ENCODE measurements around the gene AFF3.

AFF3 gene

DNA sequence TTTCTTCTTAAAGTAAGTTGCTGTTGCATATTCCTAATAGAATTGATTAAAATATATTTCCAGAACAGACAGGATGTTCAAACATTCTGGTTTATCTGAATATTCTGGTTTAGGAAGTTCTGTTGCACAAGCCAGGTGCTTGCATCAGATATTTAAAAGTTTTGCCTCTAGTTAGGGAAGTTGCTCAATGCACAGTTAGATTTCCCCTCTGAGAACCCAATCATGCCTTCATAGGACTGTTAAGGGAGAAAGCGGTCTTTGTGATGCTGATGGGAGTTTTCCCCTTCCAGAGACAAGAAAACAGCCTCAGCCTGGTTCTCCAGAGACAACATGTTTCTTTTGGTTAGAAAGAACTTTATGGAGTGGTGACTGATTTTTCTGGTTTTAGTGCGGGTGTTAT is 587.0 kb downstream of the AFF3 start:
- TF ChIP-seq ZBTB7A (IDR thresholded peaks at IDR 0.05; ENCODE audit: low read depth): no peak
- TF ChIP-seq EGR1 (IDR thresholded peaks at IDR 0.05): no peak
- no peak for TF ChIP-seq TEAD4 (IDR thresholded peaks at IDR 0.05)
- no peak for TF ChIP-seq NFIC (IDR thresholded peaks at IDR 0.05)
- TF ChIP-seq CEBPB (IDR thresholded peaks at IDR 0.05): no peak
- TF ChIP-seq, protein P1, sequence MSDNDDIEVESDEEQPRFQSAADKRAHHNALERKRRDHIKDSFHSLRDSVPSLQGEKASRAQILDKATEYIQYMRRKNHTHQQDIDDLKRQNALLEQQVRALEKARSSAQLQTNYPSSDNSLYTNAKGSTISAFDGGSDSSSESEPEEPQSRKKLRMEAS (IDR thresholded peaks at IDR 0.05): no peak
- TF ChIP-seq RAD21 (IDR thresholded peaks at IDR 0.05; ENCODE audit: low read depth): no peak
- TF ChIP-seq TCF12 (IDR thresholded peaks at IDR 0.05; ENCODE audit: low read depth): no peak

DNA sequence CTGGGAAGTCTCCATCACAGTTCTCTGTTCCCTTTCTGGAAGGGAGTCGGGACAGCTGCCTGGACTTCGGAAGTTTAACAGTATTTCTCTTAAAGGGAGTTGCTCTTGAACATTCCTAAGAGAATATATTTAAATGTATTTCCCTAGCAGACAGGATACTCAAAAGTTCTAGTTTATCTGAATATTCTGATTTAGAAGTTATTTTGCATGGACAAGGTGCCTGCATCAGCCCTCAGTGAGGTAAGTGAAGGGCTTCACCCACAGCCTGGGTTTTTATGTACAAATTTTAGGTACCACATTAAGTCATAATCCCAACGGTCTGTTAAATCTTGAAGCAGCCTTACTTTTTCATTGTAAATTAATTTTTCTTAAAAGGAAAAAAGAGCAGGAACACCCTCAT is 587.5 kb downstream of the AFF3 start:
- TF ChIP-seq YY1 (IDR thresholded peaks at IDR 0.05; ENCODE audit: low read depth): no peak
- TF ChIP-seq EP300 (IDR thresholded peaks at IDR 0.05; ENCODE audit: borderline replicate concordance): no peak
- TF ChIP-seq EGR1 (IDR thresholded peaks at IDR 0.05): no peak
- TF ChIP-seq CEBPB (IDR thresholded peaks at IDR 0.05): no peak
- no peak for TF ChIP-seq FOXM1 (IDR thresholded peaks at IDR 0.05; ENCODE audit: borderline replicate concordance, low read depth)
- TF ChIP-seq ZBTB7A (IDR thresholded peaks at IDR 0.05; ENCODE audit: low read depth): no peak
- no peak for TF ChIP-seq TCF12 (IDR thresholded peaks at IDR 0.05; ENCODE audit: low read depth)
- TF ChIP-seq RAD21 (IDR thresholded peaks at IDR 0.05; ENCODE audit: low read depth): no peak

DNA sequence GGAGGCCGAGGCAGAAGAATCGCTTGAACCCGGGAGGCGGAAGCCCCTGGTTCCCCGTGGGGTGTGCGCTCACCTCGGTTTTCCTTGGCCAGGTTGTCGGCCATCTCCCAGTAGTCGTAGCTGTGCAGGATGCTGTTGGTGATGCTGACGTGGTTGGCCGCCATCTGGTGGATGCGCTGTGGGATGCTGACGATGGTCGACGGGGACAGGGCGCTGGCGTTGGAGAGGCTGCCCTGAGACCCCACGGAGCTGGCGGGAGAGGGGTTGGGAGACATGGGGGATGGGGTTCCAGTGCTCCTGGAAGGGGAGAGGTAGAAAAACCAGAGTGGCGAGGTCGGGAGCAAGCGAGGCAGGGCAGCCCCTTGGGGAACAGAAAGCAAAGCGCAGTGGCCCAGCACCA is 588.2 kb downstream of the AFF3 start:
- no peak for TF ChIP-seq TEAD4 (IDR thresholded peaks at IDR 0.05)
- TF ChIP-seq, protein P1 (IDR thresholded peaks at IDR 0.05): no peak
- TF ChIP-seq, protein P2, sequence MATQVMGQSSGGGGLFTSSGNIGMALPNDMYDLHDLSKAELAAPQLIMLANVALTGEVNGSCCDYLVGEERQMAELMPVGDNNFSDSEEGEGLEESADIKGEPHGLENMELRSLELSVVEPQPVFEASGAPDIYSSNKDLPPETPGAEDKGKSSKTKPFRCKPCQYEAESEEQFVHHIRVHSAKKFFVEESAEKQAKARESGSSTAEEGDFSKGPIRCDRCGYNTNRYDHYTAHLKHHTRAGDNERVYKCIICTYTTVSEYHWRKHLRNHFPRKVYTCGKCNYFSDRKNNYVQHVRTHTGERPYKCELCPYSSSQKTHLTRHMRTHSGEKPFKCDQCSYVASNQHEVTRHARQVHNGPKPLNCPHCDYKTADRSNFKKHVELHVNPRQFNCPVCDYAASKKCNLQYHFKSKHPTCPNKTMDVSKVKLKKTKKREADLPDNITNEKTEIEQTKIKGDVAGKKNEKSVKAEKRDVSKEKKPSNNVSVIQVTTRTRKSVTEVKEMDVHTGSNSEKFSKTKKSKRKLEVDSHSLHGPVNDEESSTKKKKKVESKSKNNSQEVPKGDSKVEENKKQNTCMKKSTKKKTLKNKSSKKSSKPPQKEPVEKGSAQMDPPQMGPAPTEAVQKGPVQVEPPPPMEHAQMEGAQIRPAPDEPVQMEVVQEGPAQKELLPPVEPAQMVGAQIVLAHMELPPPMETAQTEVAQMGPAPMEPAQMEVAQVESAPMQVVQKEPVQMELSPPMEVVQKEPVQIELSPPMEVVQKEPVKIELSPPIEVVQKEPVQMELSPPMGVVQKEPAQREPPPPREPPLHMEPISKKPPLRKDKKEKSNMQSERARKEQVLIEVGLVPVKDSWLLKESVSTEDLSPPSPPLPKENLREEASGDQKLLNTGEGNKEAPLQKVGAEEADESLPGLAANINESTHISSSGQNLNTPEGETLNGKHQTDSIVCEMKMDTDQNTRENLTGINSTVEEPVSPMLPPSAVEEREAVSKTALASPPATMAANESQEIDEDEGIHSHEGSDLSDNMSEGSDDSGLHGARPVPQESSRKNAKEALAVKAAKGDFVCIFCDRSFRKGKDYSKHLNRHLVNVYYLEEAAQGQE (IDR thresholded peaks at IDR 0.05; ENCODE audit: low read depth): no peak
- TF ChIP-seq, protein P3, sequence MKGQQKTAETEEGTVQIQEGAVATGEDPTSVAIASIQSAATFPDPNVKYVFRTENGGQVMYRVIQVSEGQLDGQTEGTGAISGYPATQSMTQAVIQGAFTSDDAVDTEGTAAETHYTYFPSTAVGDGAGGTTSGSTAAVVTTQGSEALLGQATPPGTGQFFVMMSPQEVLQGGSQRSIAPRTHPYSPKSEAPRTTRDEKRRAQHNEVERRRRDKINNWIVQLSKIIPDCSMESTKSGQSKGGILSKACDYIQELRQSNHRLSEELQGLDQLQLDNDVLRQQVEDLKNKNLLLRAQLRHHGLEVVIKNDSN (IDR thresholded peaks at IDR 0.05): no peak
- no peak for TF ChIP-seq NFIC (IDR thresholded peaks at IDR 0.05)
- no peak for TF ChIP-seq EP300 (IDR thresholded peaks at IDR 0.05; ENCODE audit: borderline replicate concordance)
- no peak for TF ChIP-seq FOXM1 (IDR thresholded peaks at IDR 0.05; ENCODE audit: borderline replicate concordance, low read depth)
- no peak for TF ChIP-seq CEBPB (IDR thresholded peaks at IDR 0.05)
- TF ChIP-seq ZBTB7A (IDR thresholded peaks at IDR 0.05; ENCODE audit: low read depth): no peak
- TF ChIP-seq RAD21 (IDR thresholded peaks at IDR 0.05; ENCODE audit: low read depth): no peak
- no peak for TF ChIP-seq YY1 (IDR thresholded peaks at IDR 0.05; ENCODE audit: low read depth)
- no peak for TF ChIP-seq TAF1 (IDR thresholded peaks at IDR 0.05; ENCODE audit: low read depth)
- no peak for TF ChIP-seq EGR1 (IDR thresholded peaks at IDR 0.05)
- no peak for TF ChIP-seq CREB1 (IDR thresholded peaks at IDR 0.05; ENCODE audit: low read depth)

DNA sequence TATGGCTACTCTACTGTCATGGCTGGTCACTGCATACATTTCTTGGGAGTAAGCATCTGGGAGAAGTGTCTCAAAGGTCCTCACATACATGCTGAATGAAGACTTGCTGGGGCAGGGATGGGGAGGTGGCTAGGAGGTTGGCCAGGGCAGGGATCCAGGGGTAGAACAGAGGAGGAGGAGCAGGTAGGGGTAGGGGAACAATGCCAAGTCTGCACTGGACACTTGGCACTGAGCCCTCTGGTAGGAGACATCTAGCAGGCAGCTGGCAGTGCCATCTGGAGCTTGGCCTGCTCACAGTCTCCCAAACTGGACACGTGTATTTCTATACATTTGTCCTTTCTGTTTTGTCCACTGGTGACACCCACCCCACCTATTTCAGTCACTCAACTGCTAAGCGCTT is 589.9 kb downstream of the AFF3 start:
- TF ChIP-seq CREB1 (IDR thresholded peaks at IDR 0.05; ENCODE audit: low read depth) (no peak), TEAD4 (IDR thresholded peaks at IDR 0.05) (no peak), EP300 (IDR thresholded peaks at IDR 0.05; ENCODE audit: borderline replicate concordance) (no peak), NFIC (IDR thresholded peaks at IDR 0.05) (peak; percentile 66; the same call in 1 of the 2 replicates)
- TF ChIP-seq, protein P1 (IDR thresholded peaks at IDR 0.05): no peak

DNA sequence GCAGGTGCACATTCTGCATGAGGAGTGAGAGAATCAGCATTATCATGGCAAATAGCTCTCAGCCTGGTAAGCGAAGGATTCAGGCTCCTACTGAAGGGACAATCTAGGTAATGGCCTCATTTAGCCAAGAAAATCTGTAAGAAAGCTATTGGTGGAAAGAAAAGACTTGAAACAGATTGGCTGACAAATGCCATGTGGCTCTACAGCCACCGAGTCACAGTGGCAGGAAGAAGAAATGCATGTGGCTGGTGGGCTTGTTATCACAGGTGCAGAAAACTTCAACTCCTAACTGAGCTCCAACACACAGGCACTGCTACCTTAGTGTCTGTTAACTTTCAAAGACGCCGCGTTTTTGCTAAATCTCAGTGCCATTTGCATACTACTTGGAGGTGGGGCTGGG is 592.0 kb downstream of the AFF3 start:
- TF ChIP-seq EGR1 (IDR thresholded peaks at IDR 0.05): no peak

DNA sequence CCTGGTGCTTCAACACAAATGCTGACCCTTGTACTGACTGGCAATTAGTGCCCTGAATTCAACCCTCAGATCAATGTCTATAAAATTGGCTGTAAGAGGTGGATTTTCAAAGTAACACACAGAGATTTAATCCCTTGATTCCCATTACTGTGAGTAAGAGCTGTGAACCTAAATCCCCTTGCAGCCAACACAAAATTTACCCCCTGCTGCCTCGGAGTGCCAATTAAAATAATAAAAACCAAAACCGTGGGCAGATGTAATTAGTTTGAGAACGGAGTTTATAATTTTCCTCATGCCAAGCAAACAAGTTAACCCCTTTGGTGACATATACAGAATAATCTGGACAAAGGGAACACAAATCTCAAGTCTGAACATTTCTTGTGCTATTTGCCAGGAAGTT is 596.8 kb downstream of the AFF3 start:
- TF ChIP-seq, protein P2 (IDR thresholded peaks at IDR 0.05; ENCODE audit: low read depth): no peak
- TF ChIP-seq EP300 (IDR thresholded peaks at IDR 0.05; ENCODE audit: borderline replicate concordance): no peak
- no peak for TF ChIP-seq FOXM1 (IDR thresholded peaks at IDR 0.05; ENCODE audit: borderline replicate concordance, low read depth)
- no peak for TF ChIP-seq YY1 (IDR thresholded peaks at IDR 0.05; ENCODE audit: low read depth)
- TF ChIP-seq, protein P3 (IDR thresholded peaks at IDR 0.05): no peak
- no peak for TF ChIP-seq NFIC (IDR thresholded peaks at IDR 0.05)
- no peak for TF ChIP-seq EGR1 (IDR thresholded peaks at IDR 0.05)
- no peak for TF ChIP-seq TAF1 (IDR thresholded peaks at IDR 0.05; ENCODE audit: low read depth)
- TF ChIP-seq TEAD4 (IDR thresholded peaks at IDR 0.05): no peak
- TF ChIP-seq, protein P1 (IDR thresholded peaks at IDR 0.05): no peak
- TF ChIP-seq ZBTB7A (IDR thresholded peaks at IDR 0.05; ENCODE audit: low read depth): no peak
- no peak for TF ChIP-seq CEBPB (IDR thresholded peaks at IDR 0.05)
- no peak for TF ChIP-seq CREB1 (IDR thresholded peaks at IDR 0.05; ENCODE audit: low read depth)
- TF ChIP-seq RAD21 (IDR thresholded peaks at IDR 0.05; ENCODE audit: low read depth): no peak
- no peak for TF ChIP-seq TCF12 (IDR thresholded peaks at IDR 0.05; ENCODE audit: low read depth)

Data from Ishikawa (cell line).